K562 (cell line): Measurements from ENCODE around the gene DYRK1B. TPM values are rescaled to one million over a fixed set of nuclear protein-coding genes. Genes with fewer than 3 reads are reported as not detected.

ENCODE experiments used
- ATAC-seq: fragments of 200-7000 bp; cut with Tn5 transposase; 3 replicates; pipeline ENCODE4 v1.9.1; 2020; ENCODE audit warnings: moderate library complexity
- BruUV-seq: library from RNA; stranded (reverse); fragments of 400-500 nt; replicated peaks from 2 replicates; lab custom pipeline; 2021; lab: Mats Ljungman, UMichigan
- CTCF ChIA-PET: fragments of 300-600 bp; formaldehyde crosslinking; extraction: SDS; loops from one replicate; lab custom pipeline; 2021; ENCODE audit warnings: low intra/inter-chr PET ratio; lab: Yijun Ruan, JAX
- POLR2A ChIA-PET: fragments of 300-600, 350-650 bp; sonication (Branson Sonifier 250); formaldehyde crosslinking; extraction: SDS; loops from one replicate; lab custom pipeline; 2021; ENCODE audit warnings: antibody characterized with exemption, inconsistent platforms; lab: Yijun Ruan, JAX
- DNase-seq, 4 experiments: peaks; one replicate each; pipeline versions ENCODE4 v3.0.0 to v3.0.0-alpha.2; 2011 to 2018; ENCODE audit warnings: low spot score in 3 of 4, mixed read lengths in 3 of 4; ENCODE audit errors: extremely low read depth in 1 of 4
- FAIRE-seq: peaks from 2 replicates; lab custom pipeline; 2011; peaks lifted over from hg19 to GRCh38; lab: Jason Lieb, UNC
- H2AFZ ChIP-seq: 2 replicates; pipeline ENCODE4 v1.6.0; 2011; ENCODE audit warnings: low read depth, low read length, control low read depth, inconsistent platforms
- H3K27ac ChIP-seq: fragments of 200-600 bp; 3 replicates; pipeline ENCODE4 v1.8.0; 2011; ENCODE audit warnings: low read depth, mild to moderate bottlenecking, control low read depth, inconsistent platforms, low read length, moderate library complexity, mixed read lengths; ENCODE audit errors: extremely low read depth
- H3K27me3 ChIP-seq, 2 experiments: fragments of 300-600 bp in 1 of 2; 2 replicates in 1 of 2; 3 replicates in 1 of 2; pipeline versions ENCODE4 v1.6.0 to v1.8.0; 2011; ENCODE audit warnings: inconsistent platforms in 2 of 2, low read length in 2 of 2, mild to moderate bottlenecking in 1 of 2, mixed read lengths in 1 of 2, moderate library complexity in 1 of 2; ENCODE audit not compliant: control insufficient read depth in 2 of 2, insufficient read depth in 2 of 2
- H3K36me3 ChIP-seq: fragments of 300-600 bp; 3 replicates; pipeline ENCODE4 v1.8.0; 2011; ENCODE audit warnings: mild to moderate bottlenecking, low read length, inconsistent platforms; ENCODE audit not compliant: control insufficient read depth, insufficient read depth
- H3K4me1 ChIP-seq, 2 experiments: fragments of 200-600 bp in 1 of 2; replicated peaks in 1 of 2; 2 replicates in 1 of 2; 3 replicates in 1 of 2; pipeline versions ENCODE4 v1.5.1 to v1.8.0; 2011; ENCODE audit warnings: inconsistent platforms in 2 of 2, low read length in 2 of 2, mild to moderate bottlenecking in 1 of 2, mixed read lengths in 1 of 2, moderate library complexity in 1 of 2; ENCODE audit not compliant: control insufficient read depth in 2 of 2, insufficient read depth in 2 of 2
- H3K4me2 ChIP-seq: 2 replicates; pipeline ENCODE4 v1.6.1; 2011; ENCODE audit warnings: low read length, control low read depth, inconsistent platforms, mixed read lengths; ENCODE audit not compliant: insufficient read depth
- H3K4me3 ChIP-seq: fragments of 200-600 bp; sonication (generic), shearing (Covaris generic); 2 replicates; pipeline ENCODE4 v1.5.1; 2016; ENCODE audit warnings: control low read depth, inconsistent platforms
- H3K79me2 ChIP-seq: fragments of 200-600 bp; 3 replicates; pipeline ENCODE4 v1.8.0; 2011; ENCODE audit warnings: low read length, inconsistent platforms; ENCODE audit not compliant: control insufficient read depth, insufficient read depth
- H3K9ac ChIP-seq, 2 experiments: 2 replicates each; pipeline versions ENCODE4 v1.6.0 to v1.6.1; 2011; ENCODE audit warnings: low read depth in 2 of 2, low read length in 2 of 2, control low read depth in 1 of 2, inconsistent platforms in 1 of 2, mild to moderate bottlenecking in 1 of 2, mixed read lengths in 1 of 2; ENCODE audit not compliant: insufficient read depth in 1 of 2
- H3K9me1 ChIP-seq: one replicate; pipeline ENCODE4 v1.6.0; 2011; ENCODE audit warnings: inconsistent platforms, mild to moderate bottlenecking, low read length, moderate library complexity; ENCODE audit not compliant: control insufficient read depth, insufficient read depth
- H3K9me3 ChIP-seq: replicated peaks from 2 replicates; pipeline ENCODE4 v1.5.1; 2011; ENCODE audit warnings: low read depth, low read length, inconsistent platforms; ENCODE audit not compliant: control insufficient read depth, insufficient read depth
- H4K20me1 ChIP-seq: replicated peaks from 2 replicates; pipeline ENCODE4 v1.6.1; 2011; ENCODE audit warnings: low read length, inconsistent platforms, mixed read lengths; ENCODE audit not compliant: control insufficient read depth, insufficient read depth
- HOXB6 ChIP-seq: fragments of 250-450 bp; sonication (Bioruptor Pico); IDR thresholded peaks from 2 replicates; pipeline ENCODE4 v1.5.1; 2022; ENCODE audit warnings: mild to moderate bottlenecking, borderline replicate concordance
- KHSRP ChIP-seq: fragments of 450-650 bp; IDR thresholded peaks from 2 replicates; pipeline ENCODE4 v1.6.1; 2017
- MLLT1 ChIP-seq, 2 experiments: fragments of 450-650 bp; IDR thresholded peaks; 2 replicates each; pipeline ENCODE4 v1.6.1; 2016
- PURB ChIP-seq: sonication (generic); formaldehyde crosslinking; IDR thresholded peaks from 2 replicates; pipeline ENCODE4 v1.9.0; 2021; ENCODE audit warnings: low read depth, mild to moderate bottlenecking, missing genetic modification reagents
- XRCC4 ChIP-seq: IDR thresholded peaks from one replicate; pipeline ENCODE4 v1.6.1; 2011; ENCODE audit not compliant: insufficient read depth, insufficient read length; ENCODE audit errors: extremely low read depth
- ZBTB34 ChIP-seq: fragments of 250-450 bp; sonication (Bioruptor Pico); IDR thresholded peaks from 2 replicates; pipeline ENCODE4 v1.8.0; 2021; ENCODE audit warnings: mild to moderate bottlenecking, moderate library complexity
- ZNF143 ChIP-seq: sonication (generic); formaldehyde crosslinking; IDR thresholded peaks from 2 replicates; pipeline ENCODE4 v1.9.0; 2022; ENCODE audit warnings: mild to moderate bottlenecking, missing genetic modification reagents
- ZNF778 ChIP-seq: fragments of 450-650 bp; formaldehyde crosslinking; IDR thresholded peaks from 2 replicates; pipeline ENCODE4 v1.4.0; 2020; ENCODE audit warnings: mild to moderate bottlenecking, moderate library complexity
- WGBS: fragments of 100-300 bp; shearing (Covaris generic); methylation state at CpG from one replicate; pipeline ENCODE4 v1.1.6; 2016; ENCODE audit warnings: low coverage, mixed read lengths; ENCODE audit not compliant: insufficient coverage; ENCODE audit errors: missing lambda C conversion rate; 5-methylcytosine and 5-hydroxymethylcytosine counted together
- in situ Hi-C: fragments of 300-500 bp; cut with MboI; formaldehyde crosslinking; loops from 4 replicates; pipeline ENCODE4 v1.15.0; 2018; ENCODE audit warnings: inconsistent platforms, mixed read lengths
- intact Hi-C: fragments of 100-400 bp; cut with micrococcal nuclease; formaldehyde crosslinking; loops from 2 replicates; pipeline ENCODE4 v1.14.2; 2022
- polyA plus RNA-seq, 8 experiments: library from polyadenylated mRNA; depleted of rRNA in 4 of 8; stranded (reverse) in 5 of 8; unstranded in 3 of 8; fragments of >200 nt; fragmentation: Nextera tagmentation in 2 of 8; fragmentation: Illumina TruSeq in 1 of 8; extraction: Ambion mirVana in 2 of 8; extraction: Trizol in 1 of 8; gene quantifications; 2 replicates each; pipeline versions ENCODE4 v1.2.1 to v1.2.3, GENCODE V29; 2011 to 2014; ENCODE audit warnings: inconsistent platforms in 1 of 8, missing spikeins in 1 of 8
- total RNA-seq, 7 experiments: library from RNA; depleted of rRNA in 6 of 7; stranded (reverse); fragments of >200 nt in 6 of 7; fragmentation: Illumina TruSeq in 2 of 7; extraction: Trizol in 2 of 7; gene quantifications; 2 replicates each; pipeline versions ENCODE4 v1.2.1 to v1.2.3, GENCODE V29; 2011 to 2021; ENCODE audit warnings: low replicate concordance in 1 of 7
- TF ChIP-seq, protein P1 (sequence below): fragments of 450-650 bp; IDR thresholded peaks from 2 replicates; pipeline ENCODE4 v1.6.1; 2018; ENCODE audit warnings: mild to moderate bottlenecking, low read depth; ENCODE audit not compliant: partially characterized antibody

DYRK1B gene
- total and polyA plus RNA-seq, 9 of the 15 experiments (the other 6 are each of a cell fraction or from before 2014, with no cell fraction given): 0.91 to 5.2 (median 1.5) TPM; not detected in 2

GRCh38 chr19:39818626-39819097 lies 15.3 kb downstream of the DYRK1B start:
- in situ Hi-C loops (no loop called here), intact Hi-C loops (no loop called here)
- no peak overlapping the region for H2AFZ ChIP-seq
- no peak overlapping the region for H3K9ac ChIP-seq
- ATAC-seq (no peak), FAIRE-seq (no peak), DNase-seq (no peak)
- WGBS: 32% methylated on average over 4 of the region's 4 CpGs
- H3K27me3 ChIP-seq: no peaks in the 10 kb centered on the region
- H3K79me2 ChIP-seq: no peaks in the 10 kb centered on the region
- no peaks in the 10 kb centered on the region for H3K9me1 ChIP-seq
- no peaks in the 10 kb centered on the region for H3K9me3 ChIP-seq
- ChIA-PET POLR2A (interaction anchor here (1.2 kb wide), 1 partner anchor 12 kb away, joined by 3 read pairs; no protein-coding TSS in a partner anchor), CTCF (no interaction called here)
- H3K4me2 ChIP-seq: no peak overlapping the region
- H4K20me1 ChIP-seq: no peaks in the 10 kb centered on the region; the same call in 1 of the 2 replicates
- H3K4me3 ChIP-seq: no peak overlapping the region
- TF ChIP-seq PURB (CRISPR knock-in tag): no peak
- no peak for TF ChIP-seq XRCC4
- no peak for TF ChIP-seq MLLT1 (IDR thresholded peaks at IDR 0.05)
- no peak for TF ChIP-seq ZNF143 (CRISPR knock-in tag)
- TF ChIP-seq, protein P1, sequence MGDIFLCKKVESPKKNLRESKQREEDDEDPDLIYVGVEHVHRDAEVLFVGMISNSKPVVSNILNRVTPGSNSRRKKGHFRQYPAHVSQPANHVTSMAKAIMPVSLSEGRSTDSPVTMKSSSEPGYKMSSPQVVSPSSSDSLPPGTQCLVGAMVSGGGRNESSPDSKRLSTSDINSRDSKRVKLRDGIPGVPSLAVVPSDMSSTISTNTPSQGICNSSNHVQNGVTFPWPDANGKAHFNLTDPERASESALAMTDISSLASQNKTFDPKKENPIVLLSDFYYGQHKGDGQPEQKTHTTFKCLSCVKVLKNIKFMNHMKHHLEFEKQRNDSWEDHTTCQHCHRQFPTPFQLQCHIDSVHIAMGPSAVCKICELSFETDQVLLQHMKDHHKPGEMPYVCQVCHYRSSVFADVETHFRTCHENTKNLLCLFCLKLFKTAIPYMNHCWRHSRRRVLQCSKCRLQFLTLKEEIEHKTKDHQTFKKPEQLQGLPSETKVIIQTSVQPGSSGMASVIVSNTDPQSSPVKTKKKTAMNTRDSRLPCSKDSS: no peak
- TF ChIP-seq HOXB6 (CRISPR knock-in tag): no peak
- no peak for TF ChIP-seq KHSRP
- TF ChIP-seq ZNF778 (CRISPR knock-in tag): no peak
- no peak for TF ChIP-seq ZBTB34
- no peaks in the 10 kb centered on the region for H3K36me3 ChIP-seq
- BruUV-seq: no TSS peak
- H3K4me1 ChIP-seq: no peaks in the 10 kb centered on the region
- H3K27ac ChIP-seq: no peak overlapping the region
